ENCODE results near the gene WDR76.

The WDR76 gene

DNA sequence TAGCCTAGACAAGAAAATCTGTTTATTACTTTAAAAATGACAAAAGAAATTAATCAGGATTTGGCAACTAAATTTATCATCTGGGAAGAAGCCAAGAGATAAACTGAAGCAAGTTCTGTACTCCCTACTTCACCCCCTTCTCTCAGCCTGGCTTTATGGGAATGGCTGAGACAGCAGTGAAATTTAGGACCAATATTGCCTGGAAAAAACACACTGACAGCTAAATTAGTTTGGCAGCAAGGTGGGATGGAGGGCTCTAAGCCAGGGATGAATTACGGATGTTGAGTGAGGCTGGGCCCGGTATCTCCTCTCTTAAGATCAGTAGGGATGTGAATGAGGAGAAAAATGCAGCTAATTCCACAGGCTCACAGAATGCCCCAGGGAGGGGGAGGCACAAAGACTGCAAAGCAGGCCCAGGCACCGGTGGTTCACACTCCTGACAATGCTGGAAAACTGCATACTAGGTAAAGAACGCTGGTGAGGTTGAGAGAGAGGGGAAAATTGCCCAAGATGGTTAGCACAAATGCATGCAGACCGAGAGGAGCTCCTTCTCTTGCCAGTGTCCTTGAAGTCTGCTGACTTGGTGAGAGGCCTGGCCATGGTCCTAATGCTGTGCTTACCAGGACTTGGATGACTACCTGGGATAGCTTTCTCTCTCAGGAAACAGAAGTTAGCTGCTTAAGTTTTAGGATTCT is 89.0 kb downstream of the WDR76 start:
- DNase-seq: no peak

DNA sequence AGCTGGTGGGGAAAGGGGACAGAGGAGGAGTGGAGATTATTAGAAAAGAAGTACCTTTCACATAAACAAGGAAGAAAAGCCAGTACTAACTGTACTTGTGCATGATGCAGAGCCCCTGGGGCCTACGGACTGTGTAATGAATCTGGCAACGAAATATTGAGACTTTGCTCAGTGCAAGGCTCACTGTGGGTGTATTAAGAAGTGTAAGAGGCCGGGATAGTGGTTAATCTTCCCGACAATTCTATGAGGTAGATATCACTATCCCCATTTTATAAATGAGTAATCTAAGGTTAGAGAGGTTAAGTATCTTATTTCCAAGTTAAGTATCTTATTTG is 89.5 kb downstream of the WDR76 start:
- DNase-seq: no peak
